Stimulated activated CD4-positive, alpha-beta T cell treated with anti-CD3 and anti-CD28 coated beads, Interleukin-12 subunit alpha, Interleukin-12 subunit beta, amount 100 ng/mL, for 48 hours (primary cell): ENCODE results near the gene KLHDC4.
"Not testable (repeated sequence)": the region's sequence is repeated elsewhere in the genome, so short reads cannot be mapped to it uniquely, and the experiment has no call there.

ENCODE experiments used
- DNase-seq, 3 donors: peaks; one replicate each; pipeline ENCODE4 v3.0.0-alpha.2; 2020; ENCODE audit warnings: low read depth in 2 of 3, low spot score in 1 of 3

Gene KLHDC4

DNA sequence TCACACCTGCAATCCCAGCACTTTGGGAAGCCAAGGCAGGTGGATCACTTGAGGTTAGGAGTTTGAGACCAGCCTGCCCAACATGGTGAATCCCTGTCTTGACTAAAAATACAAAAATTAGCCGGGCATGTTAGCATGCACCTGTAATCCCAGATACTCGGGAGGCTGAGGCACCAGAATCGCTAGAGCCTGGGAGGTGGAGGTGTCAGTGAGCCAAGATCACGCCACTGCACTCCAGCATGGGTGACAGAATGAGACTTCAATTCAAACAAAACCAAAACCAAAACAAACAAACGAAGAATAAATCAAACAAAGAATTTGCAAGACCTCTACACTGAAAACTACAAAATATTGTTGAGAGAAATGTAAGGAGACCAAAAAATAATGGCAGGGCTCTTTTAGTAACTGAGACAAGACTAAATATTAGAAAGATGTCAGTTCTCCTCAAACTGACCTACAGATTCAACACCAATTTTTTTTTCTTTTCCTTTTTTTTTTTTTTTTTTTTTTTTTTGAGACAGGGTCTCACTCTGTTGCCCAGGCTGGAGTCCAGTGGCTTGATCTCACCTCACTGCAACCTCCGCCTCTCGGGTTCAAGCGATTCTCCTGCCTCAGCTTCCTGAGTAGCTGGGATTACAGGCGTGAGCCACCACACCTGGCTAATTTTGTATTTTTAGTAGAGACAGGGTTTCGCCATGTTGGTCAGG, 23.1 kb upstream of the KLHDC4 start:
- not testable (repeated sequence) for DNase-seq

DNA sequence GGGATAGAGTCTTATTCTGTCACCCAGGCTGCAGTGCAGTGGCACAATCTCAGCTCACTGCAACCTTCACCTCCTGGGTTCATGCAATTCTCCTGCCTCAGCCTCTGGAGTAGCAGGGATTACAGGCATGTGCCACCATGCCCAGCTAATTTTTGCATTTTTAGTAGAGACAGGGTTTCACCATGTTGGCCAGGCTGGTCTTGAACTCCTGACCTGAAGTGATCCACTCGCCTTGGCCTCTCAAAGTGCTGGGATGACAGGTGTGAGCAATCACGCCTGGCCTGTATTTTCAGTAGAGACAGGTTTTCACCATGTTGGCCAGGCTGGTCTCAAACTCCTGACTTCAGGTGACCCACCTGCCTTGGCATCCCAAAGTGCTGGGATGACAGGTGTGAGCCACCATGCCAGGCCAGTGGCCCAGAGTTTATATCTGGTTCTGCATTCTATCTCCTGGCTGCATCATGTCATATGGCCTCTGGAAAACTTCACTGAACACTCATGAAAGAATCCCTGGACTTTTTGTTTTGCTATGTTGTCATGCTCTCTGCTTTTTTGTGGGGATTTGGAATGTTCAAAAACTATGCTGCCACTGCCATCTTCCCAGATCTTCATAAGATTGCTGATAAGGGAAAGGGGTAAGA, 21.8 kb upstream of the KLHDC4 start:
- DNase-seq: not testable (repeated sequence)

DNA sequence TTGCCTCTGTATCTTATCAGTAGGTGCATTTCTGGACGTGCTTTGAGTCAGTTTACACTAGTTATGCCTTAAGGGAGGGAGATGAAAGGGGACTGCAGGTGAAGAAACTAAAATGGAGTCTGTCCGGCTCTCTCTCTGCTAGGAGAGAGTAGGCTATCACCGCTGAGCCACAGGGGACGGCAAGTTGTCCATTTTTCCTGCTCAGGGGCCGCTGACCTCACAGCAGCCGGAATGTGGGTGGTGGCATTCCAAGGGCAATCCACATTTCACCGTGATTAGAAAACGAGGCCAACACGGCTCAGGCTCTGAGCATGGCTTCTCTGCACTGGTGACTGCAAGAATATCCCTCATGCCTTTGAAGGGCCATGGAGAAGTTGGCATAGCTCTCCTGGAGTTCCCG, 19.0 kb upstream of the KLHDC4 start:
- DNase-seq: no peak

DNA sequence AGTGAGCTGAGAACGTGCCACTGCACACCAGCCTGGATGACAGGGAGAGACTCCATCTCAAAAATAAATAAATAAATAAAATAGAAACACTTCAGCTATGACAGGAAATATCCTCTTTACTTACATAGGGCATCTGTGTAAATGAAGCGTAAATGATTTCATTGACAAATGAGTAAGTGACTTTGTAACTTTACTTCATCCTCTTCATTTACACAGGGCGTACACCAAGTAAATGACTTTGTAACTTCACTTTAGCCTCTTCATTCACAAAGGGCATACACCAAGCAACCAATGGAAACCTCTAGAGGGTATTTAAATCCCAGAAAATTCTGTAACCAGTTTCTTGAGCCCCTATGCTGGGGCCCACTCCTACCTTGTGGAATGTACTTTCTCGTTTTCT, 16.2 kb upstream of the KLHDC4 start:
- no peak for DNase-seq

DNA sequence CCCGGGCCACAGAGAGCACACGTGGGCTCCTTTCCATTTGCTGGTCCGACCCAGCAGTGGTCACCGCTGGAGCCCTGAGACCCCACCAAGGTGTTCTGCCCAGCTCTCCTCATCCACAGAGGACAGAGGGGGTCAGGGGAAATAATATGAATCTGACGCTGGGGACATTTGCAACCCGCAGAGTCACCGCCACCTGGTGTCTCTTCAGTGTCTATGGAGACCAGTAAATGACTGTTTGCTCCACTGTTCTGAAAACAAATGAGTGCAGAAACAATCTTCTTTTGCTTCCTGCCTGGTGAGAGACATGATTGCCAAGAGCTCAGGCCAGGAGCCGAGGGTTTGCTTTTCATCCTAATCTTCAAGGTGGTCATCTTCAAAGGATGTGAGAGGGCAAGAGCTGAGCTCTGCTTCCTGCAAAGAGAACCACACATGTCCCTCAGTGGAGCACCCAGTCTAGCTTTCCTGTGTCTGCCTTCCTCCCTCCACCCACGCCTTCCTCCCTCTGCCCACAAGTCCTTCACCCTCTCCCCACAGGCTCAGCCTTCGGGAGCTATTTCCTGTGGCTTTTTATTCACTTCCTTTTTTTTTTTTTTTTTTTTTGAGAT, 14.7 kb upstream of the KLHDC4 start:
- DNase-seq: peak; percentile 52 to 65 (median 56)

DNA sequence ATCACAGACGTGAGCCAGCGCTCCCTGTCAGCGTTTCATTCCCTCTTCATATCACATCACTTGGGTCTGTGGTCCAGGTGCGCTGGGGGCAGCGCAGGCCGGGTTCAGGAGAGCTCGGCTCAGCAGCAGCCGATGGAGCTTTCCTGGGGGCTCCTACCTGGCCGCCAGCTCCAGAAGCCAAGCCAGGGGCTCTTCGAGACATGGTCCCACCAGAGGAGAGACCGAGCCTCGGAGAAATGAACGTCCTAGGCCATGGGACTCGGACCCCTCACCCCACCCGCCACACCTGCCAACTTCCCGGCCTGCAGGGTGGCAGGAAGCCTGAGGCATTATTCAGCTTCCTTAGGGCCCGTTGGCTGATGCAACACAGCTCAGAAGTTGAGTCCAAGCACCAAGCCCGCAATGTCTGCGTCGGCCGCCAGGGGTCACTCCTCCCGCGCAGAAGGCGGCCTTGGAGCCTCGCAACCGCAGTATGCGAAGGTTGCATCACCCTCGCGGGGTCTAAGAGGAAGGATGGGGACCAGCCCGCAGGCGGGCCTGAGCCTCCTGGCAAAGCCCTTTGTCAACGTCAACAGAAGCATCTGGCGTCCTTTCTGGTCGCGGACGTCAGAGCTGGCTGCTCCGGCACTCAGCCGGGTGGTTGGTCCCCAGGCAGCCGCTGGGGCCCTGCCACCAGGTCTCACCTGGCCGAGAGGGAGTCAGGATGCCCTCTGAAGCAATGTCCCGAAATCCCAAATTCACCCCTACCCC, 13.2 kb upstream of the KLHDC4 start:
- DNase-seq: peak; percentile 92 to 97 (median 95)

DNA sequence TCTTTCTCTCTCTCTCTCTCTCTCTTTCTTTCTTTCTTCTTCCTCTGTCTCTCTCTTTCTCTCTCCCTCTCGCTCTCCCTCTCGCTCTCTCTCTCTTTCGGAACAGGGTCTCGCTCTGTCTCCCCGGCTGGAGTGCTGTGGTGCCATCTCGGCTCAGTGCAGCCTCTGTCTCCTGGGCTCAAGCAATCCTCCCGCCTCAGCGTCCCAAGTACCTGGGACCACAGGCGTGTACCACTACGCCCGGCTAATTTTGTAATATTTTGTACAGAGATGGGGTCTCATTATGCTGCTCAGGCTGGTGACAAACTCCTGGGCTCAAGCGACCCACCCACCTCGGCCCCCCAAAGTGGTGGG, 12.7 kb upstream of the KLHDC4 start:
- no peak for DNase-seq

DNA sequence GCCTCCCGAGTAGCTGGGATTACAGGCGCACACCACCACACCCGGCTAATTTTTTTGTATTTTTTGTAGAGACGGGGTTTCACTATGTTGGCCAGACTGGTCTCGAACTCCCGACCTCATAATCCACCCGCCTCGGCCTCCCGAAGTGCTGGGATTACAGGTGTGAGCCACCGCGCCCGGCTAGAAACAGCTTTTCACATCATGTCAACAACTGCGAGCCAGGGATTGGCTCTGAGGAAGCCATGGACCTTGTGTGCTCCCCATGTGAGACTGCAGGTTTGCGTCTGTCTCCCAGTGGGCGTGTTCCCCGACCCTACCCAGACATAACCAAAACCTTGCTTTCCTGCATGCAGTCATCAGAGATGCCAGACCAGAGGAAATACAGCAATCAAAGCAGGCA, 8.1 kb upstream of the KLHDC4 start:
- DNase-seq: not testable (repeated sequence)

DNA sequence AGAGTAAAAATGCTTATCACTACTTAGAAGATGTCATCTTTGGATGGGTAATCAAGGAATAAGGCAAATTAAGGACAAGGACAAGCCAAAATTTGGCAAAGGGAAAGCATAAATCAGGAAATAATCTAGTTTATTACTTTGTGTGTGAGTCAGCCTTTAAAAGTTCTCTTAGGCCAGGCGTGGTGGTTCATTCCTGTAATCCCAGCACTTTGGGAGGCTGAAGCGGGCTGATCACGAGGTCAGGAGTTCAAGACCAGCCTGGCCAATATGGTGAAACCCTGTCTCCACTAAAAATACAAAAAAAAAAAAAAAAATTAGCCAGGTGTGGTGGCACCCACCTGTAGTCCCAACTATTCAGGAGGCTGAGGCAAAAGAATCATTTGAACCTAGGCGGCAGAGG, 1.7 kb upstream of the KLHDC4 start:
- not testable (repeated sequence) for DNase-seq

DNA sequence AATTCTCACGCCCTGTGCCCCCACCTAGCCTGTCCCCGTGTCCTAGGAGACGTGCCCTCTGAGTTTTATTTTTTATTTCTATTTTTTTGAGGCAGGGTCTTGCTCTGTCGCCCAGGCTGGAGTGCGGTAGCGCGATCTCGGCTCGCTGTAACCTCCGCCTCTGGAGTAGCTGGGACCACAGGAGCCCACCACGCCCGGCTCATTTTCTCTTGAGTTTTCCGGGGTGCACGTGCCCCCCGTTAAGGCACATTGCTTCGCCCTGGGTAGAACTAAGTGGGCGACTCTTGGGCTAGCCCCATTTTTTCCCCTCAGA, 655 bp upstream of the KLHDC4 start:
- DNase-seq: no peak

DNA sequence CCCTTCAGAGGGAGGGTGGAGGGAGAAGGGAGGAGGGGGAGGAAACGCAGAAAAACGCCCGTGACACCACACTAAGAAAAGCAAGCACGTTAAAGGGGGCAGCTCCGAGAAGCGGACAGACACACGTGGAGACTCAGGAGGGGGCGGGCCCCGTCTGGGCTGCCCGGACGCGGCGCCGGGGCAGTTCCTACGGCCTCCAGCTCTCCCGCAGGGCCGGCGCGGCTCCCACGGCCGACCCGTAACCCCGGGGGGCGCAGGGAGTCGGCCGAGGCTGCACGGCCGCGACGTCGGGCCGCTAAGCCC, 362 bp downstream of the KLHDC4 start:
- DNase-seq: peak in 1 of 3 donors; percentile 5

DNA sequence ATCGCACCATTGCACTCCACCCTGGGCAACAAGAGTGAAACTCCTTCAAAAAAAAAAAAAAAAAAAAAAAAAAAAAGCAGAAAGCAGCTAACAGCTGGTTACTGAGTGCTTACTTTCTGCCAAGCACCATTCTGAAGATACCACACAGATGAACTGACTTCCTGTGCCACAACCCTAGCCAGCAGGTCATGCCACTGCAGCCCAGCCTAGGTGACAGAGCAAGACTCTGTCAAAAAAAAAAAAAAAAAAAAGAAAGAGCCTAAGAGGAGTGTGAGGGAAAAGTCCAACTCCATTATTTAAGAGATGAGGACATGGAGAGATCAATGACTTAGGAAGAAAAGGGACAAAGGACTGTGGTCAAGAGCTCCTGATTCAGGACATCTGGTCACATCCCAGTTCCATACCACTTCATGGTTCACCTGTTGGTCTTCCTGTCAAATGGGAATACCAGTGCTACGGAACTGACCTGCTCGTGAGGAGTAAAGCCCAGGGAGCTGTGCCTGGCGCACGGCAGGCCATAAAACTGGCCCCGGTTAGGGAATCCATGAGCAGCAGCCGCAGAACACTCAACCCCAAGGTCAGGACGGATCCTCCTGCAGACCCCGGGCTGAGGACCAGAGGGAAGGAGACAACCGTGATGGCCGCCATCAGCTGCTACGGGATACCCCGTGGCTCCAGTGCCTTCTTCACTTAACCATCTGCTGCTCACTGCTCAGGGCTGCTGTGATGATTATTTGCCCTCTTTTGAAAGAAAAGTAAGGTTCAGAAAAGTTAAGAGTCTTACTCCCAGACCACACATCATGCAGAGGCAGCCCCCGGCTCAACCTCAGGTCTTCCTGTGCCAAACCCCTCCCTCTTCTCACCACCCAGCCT, 950 bp downstream of the KLHDC4 start:
- no peak for DNase-seq

DNA sequence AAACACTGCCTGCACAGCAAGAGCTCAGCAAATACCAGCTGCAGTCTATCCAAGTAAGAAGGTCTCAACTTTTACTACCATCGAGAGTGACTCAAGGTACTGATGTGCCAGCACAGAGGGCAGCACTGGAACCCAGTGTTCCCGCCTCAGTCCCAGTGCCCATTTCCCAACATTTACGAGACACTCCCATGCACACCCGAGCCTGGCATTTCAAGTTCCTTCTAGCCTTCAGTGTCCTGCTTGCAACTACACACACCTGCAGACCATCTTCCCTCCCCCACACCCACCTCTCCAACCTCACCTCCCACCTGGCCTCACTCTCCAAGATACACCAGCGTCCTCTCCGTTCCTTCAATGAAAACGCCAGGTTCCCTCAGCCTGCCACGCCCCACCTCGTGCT, 3.2 kb downstream of the KLHDC4 start:
- no peak for DNase-seq

DNA sequence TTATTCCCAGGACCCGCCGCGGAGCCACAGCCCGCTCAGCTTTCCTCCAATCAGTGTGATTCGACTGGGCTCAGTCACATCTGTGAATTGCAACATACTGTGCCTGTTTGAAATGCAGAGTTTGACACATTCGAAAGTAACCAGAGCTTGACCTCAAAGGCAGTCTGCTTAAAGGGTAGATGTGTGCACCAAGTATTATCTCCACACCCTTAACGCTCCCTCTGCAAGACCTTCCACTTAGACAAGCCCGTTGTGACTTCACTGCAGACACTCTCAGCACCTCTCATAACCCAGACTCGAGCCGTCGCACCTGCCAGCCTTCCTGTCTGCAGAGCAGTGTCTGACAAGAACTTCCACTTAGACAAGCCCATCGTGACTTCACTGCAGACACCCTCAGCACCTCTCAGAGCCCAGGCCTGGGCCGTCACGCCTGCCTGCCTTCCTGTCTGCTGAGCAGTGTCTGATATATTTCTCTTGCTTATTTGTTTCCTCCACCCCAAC, 3.7 kb downstream of the KLHDC4 start:
- no peak for DNase-seq

DNA sequence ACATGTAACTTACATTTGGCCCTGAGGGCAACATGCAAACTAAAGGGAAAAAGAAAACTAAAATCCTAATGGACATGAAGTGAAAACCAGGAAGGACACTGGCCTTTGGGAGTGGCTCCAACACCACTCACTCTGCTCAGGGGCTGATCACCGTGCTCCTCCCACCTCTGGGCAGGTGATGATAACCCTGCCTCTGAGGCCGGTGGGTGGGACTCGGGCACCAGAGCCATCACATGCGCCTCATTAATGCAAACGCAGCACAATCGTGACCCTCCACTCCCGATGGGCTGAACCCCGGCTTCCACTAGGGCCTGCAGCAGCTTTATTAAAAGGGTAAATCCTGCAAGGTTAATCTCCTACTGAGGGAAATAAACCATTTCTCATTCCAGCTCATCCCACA, 4.7 kb downstream of the KLHDC4 start:
- no peak for DNase-seq

DNA sequence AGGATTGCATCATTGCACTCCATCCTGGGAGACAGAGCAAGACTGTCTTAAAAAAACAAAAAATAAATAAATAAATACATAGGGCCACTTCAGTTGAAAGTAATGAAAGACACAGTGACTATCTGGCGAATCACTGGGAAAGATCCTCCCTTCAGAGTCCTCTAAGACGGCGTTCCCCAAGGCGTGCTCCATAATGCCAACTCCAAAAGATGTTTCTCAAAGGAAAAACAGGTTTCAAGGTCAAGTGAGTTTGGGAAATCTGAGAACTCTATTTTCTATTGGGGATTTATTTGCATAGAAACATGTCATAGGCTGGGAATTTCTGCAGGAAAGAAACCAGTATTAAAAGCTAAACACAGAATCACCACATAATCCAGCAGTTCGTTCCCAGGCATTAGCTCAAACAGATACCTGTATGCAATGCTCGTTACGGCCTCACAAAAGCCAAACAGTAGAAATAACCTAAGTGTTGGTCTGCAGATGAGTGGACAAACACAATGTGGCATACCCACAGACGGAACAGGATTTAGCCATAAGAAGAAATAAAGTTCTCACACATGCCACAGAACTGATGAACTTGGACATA, 7.9 kb downstream of the KLHDC4 start:
- DNase-seq: no peak

DNA sequence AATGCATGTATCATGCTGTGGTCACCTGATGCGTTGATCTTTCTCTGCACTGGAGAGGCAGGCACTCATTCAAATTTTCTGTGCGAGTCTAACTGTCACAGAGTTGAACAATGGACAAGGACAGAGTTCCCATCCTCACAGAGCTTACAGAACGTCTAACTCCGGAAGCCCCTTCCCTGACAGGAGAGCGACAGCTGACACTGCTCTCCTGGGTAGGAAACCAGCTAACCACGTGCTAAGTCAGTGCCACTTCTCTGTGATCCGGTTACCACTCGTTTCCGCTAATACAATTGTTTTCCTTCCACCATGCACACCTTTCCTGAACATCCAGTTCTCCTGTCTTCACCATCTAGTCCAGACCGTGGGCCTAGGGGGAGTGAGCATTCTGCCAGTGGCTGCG, 11.3 kb downstream of the KLHDC4 start:
- DNase-seq: no peak

DNA sequence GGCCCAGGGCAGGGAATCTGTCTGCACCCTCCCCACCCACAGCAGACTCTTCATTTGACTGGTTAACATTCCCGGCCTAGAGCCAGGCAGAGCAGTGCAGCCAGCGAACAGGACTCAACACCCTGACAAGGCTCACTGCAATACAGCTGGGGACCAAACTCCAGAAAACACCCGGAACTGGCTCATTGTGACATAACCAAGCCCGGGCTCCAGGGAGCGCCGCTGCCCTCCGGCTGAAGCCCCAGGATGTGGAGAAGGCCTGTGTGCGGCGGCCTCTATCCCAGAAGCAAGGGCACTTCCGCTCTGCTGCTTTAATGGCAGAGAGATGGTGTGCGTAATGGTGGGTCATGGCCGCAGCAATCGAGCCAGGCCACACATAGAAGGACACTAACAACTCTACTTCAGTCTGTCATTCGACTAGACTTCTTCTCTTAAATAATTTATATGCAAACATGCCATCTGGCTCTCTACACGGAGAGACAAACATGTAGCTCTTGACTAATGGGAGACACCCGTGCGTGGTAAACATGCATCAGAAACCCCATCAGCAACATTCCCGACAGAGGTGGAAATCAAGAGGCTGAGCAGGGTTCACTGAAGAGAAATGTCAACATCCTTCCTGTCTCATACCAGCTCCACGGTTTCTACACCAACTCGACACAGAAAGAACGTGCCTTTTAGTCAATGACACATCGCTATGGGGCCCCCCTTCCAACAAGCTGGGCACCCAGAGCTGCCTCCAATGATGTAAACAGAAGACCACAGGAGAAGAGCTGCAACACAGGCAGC, 18.0 kb downstream of the KLHDC4 start:
- DNase-seq: no peak

DNA sequence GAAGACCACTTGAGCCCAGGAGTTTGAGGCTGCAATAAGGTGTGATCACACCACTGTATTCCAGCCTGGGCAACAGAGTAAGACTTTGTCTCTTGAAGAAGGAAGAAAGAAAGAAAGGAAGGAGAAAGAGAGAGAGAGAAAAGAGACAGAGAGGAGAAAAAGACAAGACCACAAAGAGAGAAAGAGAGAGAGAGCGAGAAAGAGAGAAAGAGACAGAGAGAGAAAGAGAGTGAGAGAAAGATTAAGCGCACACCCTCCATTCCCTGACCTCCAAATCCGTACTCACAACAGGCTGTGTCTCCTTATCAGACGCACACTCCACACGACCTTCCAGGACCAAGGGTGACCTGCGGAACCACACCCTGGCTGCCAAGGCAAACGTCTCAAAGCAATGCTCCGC, 19.6 kb downstream of the KLHDC4 start:
- DNase-seq: no peak
